Lower leg skin (tissue), 3 donors: ENCODE measurements around the gene P3H3.

Experiments used
- POLR2A ChIP-seq, 2 donors: fragments of 450-650 bp; IDR thresholded peaks; one replicate each; pipeline ENCODE4 v1.6.1; 2016 to 2017; ENCODE audit warnings: antibody characterized with exemption in 2 of 2, mild to moderate bottlenecking in 1 of 2, moderate library complexity in 1 of 2
- TF ChIP-seq, protein P1 (sequence below), 3 donors: fragments of 450-650 bp; IDR thresholded peaks; one replicate each; pipeline ENCODE4 v1.5.1; 2016; ENCODE audit warnings: antibody characterized with exemption in 3 of 3, mild to moderate bottlenecking in 3 of 3, moderate library complexity in 2 of 3

GRCh38 chr12:6830999-6831398, 2.8 kb downstream of the P3H3 start:
- TF ChIP-seq, protein P1, sequence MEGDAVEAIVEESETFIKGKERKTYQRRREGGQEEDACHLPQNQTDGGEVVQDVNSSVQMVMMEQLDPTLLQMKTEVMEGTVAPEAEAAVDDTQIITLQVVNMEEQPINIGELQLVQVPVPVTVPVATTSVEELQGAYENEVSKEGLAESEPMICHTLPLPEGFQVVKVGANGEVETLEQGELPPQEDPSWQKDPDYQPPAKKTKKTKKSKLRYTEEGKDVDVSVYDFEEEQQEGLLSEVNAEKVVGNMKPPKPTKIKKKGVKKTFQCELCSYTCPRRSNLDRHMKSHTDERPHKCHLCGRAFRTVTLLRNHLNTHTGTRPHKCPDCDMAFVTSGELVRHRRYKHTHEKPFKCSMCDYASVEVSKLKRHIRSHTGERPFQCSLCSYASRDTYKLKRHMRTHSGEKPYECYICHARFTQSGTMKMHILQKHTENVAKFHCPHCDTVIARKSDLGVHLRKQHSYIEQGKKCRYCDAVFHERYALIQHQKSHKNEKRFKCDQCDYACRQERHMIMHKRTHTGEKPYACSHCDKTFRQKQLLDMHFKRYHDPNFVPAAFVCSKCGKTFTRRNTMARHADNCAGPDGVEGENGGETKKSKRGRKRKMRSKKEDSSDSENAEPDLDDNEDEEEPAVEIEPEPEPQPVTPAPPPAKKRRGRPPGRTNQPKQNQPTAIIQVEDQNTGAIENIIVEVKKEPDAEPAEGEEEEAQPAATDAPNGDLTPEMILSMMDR (IDR thresholded peaks at IDR 0.05): no peak
- TF ChIP-seq POLR2A (IDR thresholded peaks at IDR 0.05): no peak
